Measurements from ENCODE around the gene ANKH. TPM values are rescaled to one million over a fixed set of nuclear protein-coding genes. Genes with fewer than 3 reads are reported as not detected.

The ANKH gene
- total RNA-seq, 1 donor from 2014 or later = 6.9 TPM

- no peak for DNase-seq (ENCODE audit: low read depth, low spot score)
These were observed 154.5 kb downstream of the ANKH start for GRCh38 chr5:14716755-14717752.

GRCh38 chr5:14715481-14715880 lies 156.1 kb downstream of the ANKH start:
- DNase-seq (ENCODE audit: low read depth, low spot score) = no peak

- no peak for DNase-seq (ENCODE audit: low read depth, low spot score)
These were observed 156.9 kb downstream of the ANKH start for GRCh38 chr5:14714706-14715105.

GRCh38 chr5:14713476-14714390 lies 157.8 kb downstream of the ANKH start:
- DNase-seq (ENCODE audit: low read depth, low spot score) = no peak

- DNase-seq (ENCODE audit: low read depth, low spot score) = no peak
These were observed 158.9 kb downstream of the ANKH start for GRCh38 chr5:14712666-14713065.

GRCh38 chr5:14712131-14712530 lies 159.4 kb downstream of the ANKH start:
- DNase-seq (ENCODE audit: low read depth, low spot score) = no peak

GRCh38 chr5:14710313-14710994 lies 161.1 kb downstream of the ANKH start:
- DNase-seq (ENCODE audit: low read depth, low spot score) = no peak

- DNase-seq (ENCODE audit: low read depth, low spot score) = no peak
These were observed 163.0 kb downstream of the ANKH start for GRCh38 chr5:14708551-14708950.

GRCh38 chr5:14707811-14708390 lies 163.7 kb downstream of the ANKH start:
- DNase-seq (ENCODE audit: low read depth, low spot score) = no peak

GRCh38 chr5:14706615-14707021 lies 165.0 kb downstream of the ANKH start:
- DNase-seq (ENCODE audit: low read depth, low spot score) = peak; percentile 4

- no peak for DNase-seq (ENCODE audit: low read depth, low spot score)
These were observed 166.0 kb downstream of the ANKH start for GRCh38 chr5:14705556-14705955.

- no peak for DNase-seq (ENCODE audit: low read depth, low spot score)
These were observed 169.2 kb downstream of the ANKH start for GRCh38 chr5:14702238-14702839.

- no peak for DNase-seq (ENCODE audit: low read depth, low spot score)
These were observed 170.0 kb downstream of the ANKH start for GRCh38 chr5:14701556-14701955.

- no peak for DNase-seq (ENCODE audit: low read depth, low spot score)
These were observed 170.8 kb downstream of the ANKH start for GRCh38 chr5:14700478-14701436.

- DNase-seq (ENCODE audit: low read depth, low spot score) = no peak
These were observed 171.7 kb downstream of the ANKH start for GRCh38 chr5:14699807-14700400.

- DNase-seq (ENCODE audit: low read depth, low spot score) = no peak
These were observed 172.4 kb downstream of the ANKH start for GRCh38 chr5:14699159-14699558.

GRCh38 chr5:14698495-14698894 lies 173.1 kb downstream of the ANKH start:
- DNase-seq (ENCODE audit: low read depth, low spot score) = no peak

- DNase-seq (ENCODE audit: low read depth, low spot score) = no peak
These were observed 174.7 kb downstream of the ANKH start for GRCh38 chr5:14696851-14697250.

GRCh38 chr5:14696057-14696456 lies 175.5 kb downstream of the ANKH start:
- no peak for DNase-seq (ENCODE audit: low read depth, low spot score)

All from pulmonary artery endothelial cell (primary cell).